HL-60 (cell line): ENCODE results near the gene BHMT2.

Experiments used
- DNase-seq, 2 experiments: peaks; one replicate each; pipeline ENCODE4 v3.0.0-alpha.2; 2010 to 2020; ENCODE audit warnings: low read depth in 1 of 2, low spot score in 1 of 2
- H3K27ac ChIP-seq: fragments of 250-450 bp; sonication (Bioruptor Pico); replicated peaks from 2 replicates; pipeline ENCODE4 v1.5.1; 2020; ENCODE audit warnings: mild to moderate bottlenecking, moderate library complexity
- H3K27me3 ChIP-seq: fragments of 250-450 bp; sonication (Bioruptor Pico); 2 replicates; pipeline ENCODE4 v1.5.1; 2021; ENCODE audit warnings: mild to moderate bottlenecking, moderate library complexity; ENCODE audit not compliant: insufficient read depth, poor library complexity, severe bottlenecking
- H3K4me3 ChIP-seq: replicated peaks from 2 replicates; pipeline ENCODE4 v1.5.1; 2011; ENCODE audit warnings: mild to moderate bottlenecking, control low read depth, low read length; ENCODE audit not compliant: insufficient read depth
- CTCF ChIP-seq: IDR thresholded peaks from one replicate; pipeline ENCODE4 v1.5.1; 2011; ENCODE audit warnings: low read length, control low read depth, inconsistent platforms; ENCODE audit not compliant: insufficient read depth
- GABPA ChIP-seq: IDR thresholded peaks from 2 replicates; pipeline ENCODE4 v1.6.1; 2012; ENCODE audit warnings: low read depth
- POLR2AphosphoS5 ChIP-seq: IDR thresholded peaks from 2 replicates; pipeline ENCODE4 v1.6.1; 2012; ENCODE audit warnings: low read depth
- REST ChIP-seq: IDR thresholded peaks from 2 replicates; pipeline ENCODE4 v1.6.1; 2012; ENCODE audit warnings: low read depth; ENCODE audit not compliant: insufficient replicate concordance
- SPI1 ChIP-seq: IDR thresholded peaks from 2 replicates; pipeline ENCODE4 v1.6.1; 2012; ENCODE audit warnings: low read depth, mild to moderate bottlenecking, borderline replicate concordance

Gene BHMT2

DNA sequence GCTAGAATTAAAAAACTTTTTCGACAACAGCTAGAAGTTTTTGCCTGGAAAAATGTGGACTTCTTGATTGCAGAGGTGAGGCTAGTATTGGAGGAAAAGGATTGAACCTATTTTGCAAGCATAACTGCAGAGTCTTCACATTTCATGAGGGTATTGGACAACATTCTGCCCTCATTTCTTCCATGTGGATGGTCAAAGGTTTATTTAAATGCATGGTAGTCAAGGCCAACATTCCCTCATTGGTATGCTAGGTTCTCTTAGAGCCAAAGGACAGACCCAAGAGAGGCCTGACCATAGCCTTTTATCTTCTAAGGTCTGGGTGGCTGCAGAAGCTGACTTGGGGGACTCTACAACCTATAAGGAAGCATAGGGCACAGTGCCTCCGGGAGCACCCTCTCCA, 11.2 kb downstream of the BHMT2 start:
- Histone ChIP-seq H3K27ac (no peak overlapping the region), H3K4me3 (no peak overlapping the region), H3K27me3 (no peaks in the 10 kb centered on the region)
- TF ChIP-seq REST (no peak), POLR2AphosphoS5 (no peak), GABPA (no peak), SPI1 (no peak), CTCF (no peak)
- DNase-seq = no peak

GRCh38 chr5:79081779-79082178, 12.2 kb downstream of the BHMT2 start:
- Histone ChIP-seq H3K27me3 (no peaks in the 10 kb centered on the region), H3K4me3 (no peak overlapping the region), H3K27ac (no peak overlapping the region)
- no peak for TF ChIP-seq GABPA
- TF ChIP-seq SPI1 = no peak
- TF ChIP-seq REST = no peak
- DNase-seq = no peak

DNA sequence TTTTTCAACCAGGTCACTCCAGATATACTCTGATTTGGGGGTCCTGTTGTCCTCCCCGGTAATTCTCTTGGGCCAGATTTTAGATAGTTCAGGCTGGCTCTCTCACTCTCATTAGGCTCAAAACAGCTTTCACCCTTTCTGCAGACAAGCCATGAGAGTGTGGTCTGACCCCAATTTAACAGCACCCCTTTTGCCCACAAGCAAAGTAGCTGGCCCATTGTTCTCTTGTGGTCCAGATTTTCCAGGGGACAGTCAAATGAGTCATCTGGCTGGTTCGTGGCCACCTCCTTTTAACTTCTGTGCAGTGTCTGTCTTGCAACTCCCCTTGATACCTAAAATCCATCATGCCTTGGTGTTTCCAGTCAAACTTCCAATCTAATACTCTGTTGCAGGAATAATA, 16.5 kb downstream of the BHMT2 start:
- Histone ChIP-seq H3K27ac (no peak overlapping the region), H3K4me3 (no peak overlapping the region), H3K27me3 (no peaks in the 10 kb centered on the region)
- TF ChIP-seq GABPA (no peak), SPI1 (no peak), REST (no peak), CTCF (no peak), POLR2AphosphoS5 (no peak)
- no peak for DNase-seq

DNA sequence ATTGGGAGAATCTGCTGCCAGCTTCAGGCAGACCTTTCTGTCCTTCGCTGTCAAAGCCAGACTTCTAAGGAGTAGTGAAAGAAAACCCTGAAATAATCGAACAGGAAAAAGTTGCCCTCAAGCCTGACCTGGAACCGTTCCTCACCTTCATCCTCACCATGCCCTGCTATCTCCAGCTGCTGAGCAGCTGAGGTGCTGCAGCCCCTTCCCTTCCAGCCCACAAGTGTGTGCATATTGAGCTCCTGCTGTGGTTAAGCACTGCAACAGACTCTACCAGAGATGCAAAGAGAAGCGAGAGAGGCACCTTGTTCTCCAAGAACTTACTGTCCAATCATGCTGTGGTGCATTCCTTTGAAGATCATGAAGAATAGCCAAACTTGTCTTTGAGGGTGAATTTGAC, 18.9 kb downstream of the BHMT2 start:
- DNase-seq = no peak
- H3K27ac ChIP-seq = no peak overlapping the region
- H3K27me3 ChIP-seq = no peaks in the 10 kb centered on the region
- no peak for TF ChIP-seq REST
- TF ChIP-seq GABPA = no peak
- TF ChIP-seq POLR2AphosphoS5 = no peak
- TF ChIP-seq CTCF = no peak
- TF ChIP-seq SPI1 = no peak
- no peak overlapping the region for H3K4me3 ChIP-seq
